GM12878 (cell line): Measurements from ENCODE around the gene YPEL2. TPM values are rescaled to one million over a fixed set of nuclear protein-coding genes. Genes with fewer than 3 reads are reported as not detected.

Source experiments
- ATAC-seq: fragments of 200-7000 bp; cut with Tn5 transposase; 3 replicates; pipeline ENCODE4 v1.9.1; 2020; ENCODE audit warnings: mild to moderate bottlenecking, moderate library complexity
- BruUV-seq: library from RNA; stranded (reverse); fragments of 400-500 nt; replicated peaks from 2 replicates; lab custom pipeline; 2021; lab: Mats Ljungman, UMichigan
- CTCF ChIA-PET: fragments of 300-600 bp; sonication (Branson Sonifier 250); formaldehyde crosslinking; extraction: SDS; loops from one replicate; lab custom pipeline; 2021; ENCODE audit warnings: inconsistent platforms; lab: Yijun Ruan, JAX
- POLR2A ChIA-PET: fragments of 350-600 bp; formaldehyde crosslinking; extraction: SDS; loops from one replicate; lab custom pipeline; 2021; ENCODE audit warnings: inconsistent platforms; lab: Charles Lee
- RAD21 ChIA-PET: fragments of 300-600 bp; sonication (Branson Sonifier 250); formaldehyde crosslinking; loops from one replicate; lab custom pipeline; 2023; ENCODE audit warnings: antibody characterized with exemption; ENCODE audit not compliant: unreplicated experiment; lab: Charles Lee
- SMC1A ChIA-PET: fragments of 300-600 bp; sonication (Branson Sonifier 250); formaldehyde crosslinking; loops from one replicate; lab custom pipeline; 2023; ENCODE audit not compliant: unreplicated experiment, uncharacterized antibody; lab: Charles Lee
- DNase-seq: peaks from one replicate; pipeline ENCODE4 v3.0.0-alpha.2; 2011; ENCODE audit warnings: low read depth, low spot score
- FAIRE-seq: peaks from 3 replicates; lab custom pipeline; 2011; peaks lifted over from hg19 to GRCh38; lab: Jason Lieb, UNC
- H2AFZ ChIP-seq: 2 replicates; pipeline ENCODE4 v1.6.0; 2011; ENCODE audit warnings: low read depth, low read length, control low read depth; ENCODE audit not compliant: control insufficient read depth
- H3K27ac ChIP-seq: 2 replicates; pipeline ENCODE4 v1.5.1; 2011; ENCODE audit warnings: control low read depth; ENCODE audit not compliant: control insufficient read depth, insufficient read depth
- H3K27me3 ChIP-seq, 2 experiments: replicated peaks in 1 of 2; 2 replicates each; pipeline versions ENCODE4 v1.6.0 to v1.6.1; 2011; ENCODE audit warnings: low read length in 1 of 2; ENCODE audit not compliant: control insufficient read depth in 2 of 2, insufficient read depth in 2 of 2
- H3K36me3 ChIP-seq, 2 experiments: 2 replicates each; pipeline ENCODE4 v1.5.1; 2011; ENCODE audit warnings: low read length in 1 of 2; ENCODE audit not compliant: control insufficient read depth in 2 of 2, insufficient read depth in 2 of 2
- H3K4me1 ChIP-seq: 2 replicates; pipeline ENCODE4 v1.6.1; 2011; ENCODE audit warnings: mild to moderate bottlenecking, low read length, moderate library complexity, mixed read lengths; ENCODE audit not compliant: control insufficient read depth, insufficient read depth
- H3K4me2 ChIP-seq: 2 replicates; pipeline ENCODE4 v1.6.0; 2011; ENCODE audit warnings: control low read depth; ENCODE audit not compliant: control insufficient read depth, insufficient read depth
- H3K4me3 ChIP-seq: fragments of 200-600 bp; sonication (generic); 2 replicates; pipeline ENCODE4 v1.5.1; 2016
- H3K79me2 ChIP-seq: 2 replicates; pipeline ENCODE4 v1.6.0; 2011; ENCODE audit warnings: low read length; ENCODE audit not compliant: control insufficient read depth, insufficient read depth
- H3K9ac ChIP-seq: 2 replicates; pipeline ENCODE4 v1.8.0; 2011; ENCODE audit warnings: low read length, control low read depth, mixed read lengths; ENCODE audit not compliant: control insufficient read depth, insufficient read depth
- H3K9me3 ChIP-seq: replicated peaks from 3 replicates; pipeline ENCODE4 v1.5.1; 2011; ENCODE audit warnings: mild to moderate bottlenecking, low read length; ENCODE audit not compliant: control insufficient read depth, insufficient read depth
- H4K20me1 ChIP-seq: 2 replicates; pipeline ENCODE4 v1.6.0; 2011; ENCODE audit not compliant: control insufficient read depth, insufficient read depth
- GABPA ChIP-seq: IDR thresholded peaks from 2 replicates; pipeline ENCODE4 v1.6.1; 2014; ENCODE audit warnings: antibody characterized with exemption, low read depth, mild to moderate bottlenecking, inconsistent platforms
- ZBTB40 ChIP-seq: fragments of 450-650 bp; IDR thresholded peaks from 2 replicates; pipeline ENCODE4 v1.6.1; 2016; ENCODE audit warnings: mild to moderate bottlenecking, moderate library complexity, borderline replicate concordance
- WGBS: methylation state at CpG from one replicate; pipeline ENCODE4 v1.1.6; 2016; ENCODE audit warnings: low lambda C conversion rate; ENCODE audit not compliant: insufficient replicate concordance, insufficient coverage; ENCODE audit errors: missing lambda C conversion rate; 5-methylcytosine and 5-hydroxymethylcytosine counted together
- in situ Hi-C: fragments of 300-500 bp; cut with MboI; formaldehyde crosslinking; loops from 9 replicates; pipeline ENCODE4 v1.14.3; 2018; ENCODE audit warnings: mixed read lengths
- intact Hi-C: fragments of 100-400 bp; cut with micrococcal nuclease; formaldehyde crosslinking; loops from one replicate; pipeline ENCODE4 v1.14.2; 2022; ENCODE audit not compliant: unreplicated experiment
- microRNA-seq: library from miRNA; unstranded; fragments of <30 nt; microRNA quantifications from one replicate; pipeline ENCODE4, GENCODE V29; 2018
- polyA plus RNA-seq, 11 experiments: library from polyadenylated mRNA; depleted of rRNA in 4 of 11; unstranded in 6 of 11; stranded (reverse) in 5 of 11; fragments of >200 nt; fragmentation: Nextera tagmentation in 4 of 11; fragmentation: Illumina TruSeq in 1 of 11; extraction: Ambion mirVana in 4 of 11; extraction: Trizol in 1 of 11; gene quantifications; 1 replicate in 1 of 11; 2 replicates in 10 of 11; pipeline versions ENCODE4 v1.2.1 to v1.2.3, GENCODE V29; 2011 to 2016; ENCODE audit warnings: inconsistent platforms in 2 of 11, missing spikeins in 2 of 11, low read depth in 1 of 11
- small RNA-seq: library from RNA; depleted of rRNA; stranded (forward); fragments of <200 nt; gene quantifications from one replicate; pipeline ENCODE3, GENCODE V24; 2014
- total RNA-seq, 4 experiments: library from RNA; depleted of rRNA in 3 of 4; stranded (reverse); fragments of >200 nt in 3 of 4; fragmentation: Illumina TruSeq in 1 of 4; extraction: Trizol in 1 of 4; gene quantifications; 2 replicates each; pipeline versions ENCODE4 v1.2.1 to v1.2.3, GENCODE V29; 2013 to 2021

The YPEL2 gene
- total and polyA plus RNA-seq, 10 of the 15 experiments (the other 5 are each of a cell fraction or from before 2014, with no cell fraction given), result 0.11 to 8.1 (median 0.48) TPM

GRCh38 chr17:59443106-59443505 is 111.7 kb downstream of the YPEL2 start:
- in situ Hi-C loops, result no loop called here
- Histone ChIP-seq H3K4me2 (no peak overlapping the region), H3K9me3 (no peaks in the 10 kb centered on the region), H3K27ac (no peak overlapping the region), H2AFZ (no peak overlapping the region)
- CTCF ChIA-PET, result interaction anchor here (1.4 to 17.9 kb wide), 8 partner anchors 15 to 222 kb away, joined by 5 to 383 read pairs (median 42); partner anchors contain the start of genes GDPD1 and YPEL2
- DNase-seq, result no peak
- FAIRE-seq, result no peak
- intact Hi-C loops, result loop anchor here (5.0 kb wide), 1 partner anchor 221 kb away; the partner anchor contains the start of gene GDPD1
- 60% methylated on average over 4 of the region's 4 CpGs for WGBS
- no TSS peak for BruUV-seq
- TF ChIP-seq GABPA (no peak), ZBTB40 (peak; percentile 71)
- TF ChIP-seq, all 136 proteins: peak for 1
- Histone ChIP-seq H3K27me3 (no peaks in the 10 kb centered on the region), H3K9ac (no peak overlapping the region), H3K4me1 (peaks cover 25% of the 10 kb centered on the region), H3K36me3 (no peaks in the 10 kb centered on the region), H4K20me1 (no peaks in the 10 kb centered on the region), H3K79me2 (no peaks in the 10 kb centered on the region), H3K4me3 (no peak overlapping the region)
- ChIA-PET POLR2A (no interaction called here), RAD21 (interaction anchor here (5.3 to 10.1 kb wide), 3 partner anchors 112 to 222 kb away, joined by 30 to 169 read pairs (median 126); partner anchors contain the start of genes GDPD1 and YPEL2), SMC1A (interaction anchor here (1.3 to 9.8 kb wide), 5 partner anchors 10 to 128 kb away, joined by 3 to 217 read pairs (median 100); no protein-coding TSS in a partner anchor)
- no peak for ATAC-seq

Small RNAs within 50 kb of the gene (microRNA-seq; reads per million reads assigned to microRNA genes)
- gene MIR4729, result 0.94 reads per million

Small RNAs within 50 kb of the gene (small RNA-seq; reads per million reads assigned to genes)
- gene MIR4729, result not detected

Other genes starting within 250 kb of the YPEL2 start
- gene TRIM37, start 224.8 kb upstream of the YPEL2 start, total RNA-seq (2014; rRNA removed), result 17.7 and 19.7 TPM in 2 replicates
- gene TRIM37, start 224.8 kb upstream of the YPEL2 start, total RNA-seq (2014; rRNA removed; fragmentation: Illumina TruSeq; extraction: Trizol), result 19.4 and 19.7 TPM in 2 replicates
- 17.9 and 20.6 TPM in 2 replicates for gene TRIM37, start 224.8 kb upstream of the YPEL2 start, total RNA-seq (2021)
- 18.6 and 24.4 TPM in 2 replicates for gene TRIM37, start 224.8 kb upstream of the YPEL2 start, polyA plus RNA-seq (2011; rRNA removed)
- 16.4 and 21.2 TPM in 2 replicates for gene TRIM37, start 224.8 kb upstream of the YPEL2 start, polyA plus RNA-seq (2014; fragmentation: Illumina TruSeq; extraction: Trizol)
- 1 to 10 TPM; 4.8 to 6.7 TPM for gene TRIM37, start 224.8 kb upstream of the YPEL2 start, polyA plus RNA-seq (2014; fragmentation: Nextera tagmentation; extraction: Ambion mirVana)
- 11.7 and 13.3 TPM in 2 replicates for gene TRIM37, start 224.8 kb upstream of the YPEL2 start, polyA plus RNA-seq (2014; rRNA removed)
- gene TRIM37, start 224.8 kb upstream of the YPEL2 start, polyA plus RNA-seq (2016; fragmentation: Nextera tagmentation; extraction: Ambion mirVana), result 10 to 100 TPM; 18.6 to 19.6 TPM
- gene SKA2, start 176.5 kb upstream of the YPEL2 start, total RNA-seq (2014; rRNA removed), result 57.8 and 59.5 TPM in 2 replicates
- 123 and 131 TPM in 2 replicates for gene SKA2, start 176.5 kb upstream of the YPEL2 start, total RNA-seq (2014; rRNA removed; fragmentation: Illumina TruSeq; extraction: Trizol)
- gene SKA2, start 176.5 kb upstream of the YPEL2 start, total RNA-seq (2021), result 65.9 and 66.8 TPM in 2 replicates
- gene SKA2, start 176.5 kb upstream of the YPEL2 start, polyA plus RNA-seq (2011; rRNA removed), result 40.3 and 72.1 TPM in 2 replicates
- gene SKA2, start 176.5 kb upstream of the YPEL2 start, polyA plus RNA-seq (2014; fragmentation: Illumina TruSeq; extraction: Trizol), result 137 and 168 TPM in 2 replicates
- gene SKA2, start 176.5 kb upstream of the YPEL2 start, polyA plus RNA-seq (2014; fragmentation: Nextera tagmentation; extraction: Ambion mirVana), result 100 to 1,000 TPM; 110 to 114 TPM
- gene SKA2, start 176.5 kb upstream of the YPEL2 start, polyA plus RNA-seq (2014; rRNA removed), result 71.4 and 82.5 TPM in 2 replicates
- gene SKA2, start 176.5 kb upstream of the YPEL2 start, polyA plus RNA-seq (2016; fragmentation: Nextera tagmentation; extraction: Ambion mirVana), result 100 to 1,000 TPM; 124 to 133 TPM
- gene PRR11, start 175.9 kb upstream of the YPEL2 start, total RNA-seq (2014; rRNA removed), result 20.8 and 21.2 TPM in 2 replicates
- gene PRR11, start 175.9 kb upstream of the YPEL2 start, total RNA-seq (2014; rRNA removed; fragmentation: Illumina TruSeq; extraction: Trizol), result 73.9 and 74.4 TPM in 2 replicates
- 51.3 and 54.0 TPM in 2 replicates for gene PRR11, start 175.9 kb upstream of the YPEL2 start, total RNA-seq (2021)
- 78.3 and 95.1 TPM in 2 replicates for gene PRR11, start 175.9 kb upstream of the YPEL2 start, polyA plus RNA-seq (2011; rRNA removed)
- 97.0 and 99.8 TPM in 2 replicates for gene PRR11, start 175.9 kb upstream of the YPEL2 start, polyA plus RNA-seq (2014; fragmentation: Illumina TruSeq; extraction: Trizol)
- gene PRR11, start 175.9 kb upstream of the YPEL2 start, polyA plus RNA-seq (2014; fragmentation: Nextera tagmentation; extraction: Ambion mirVana), result 10 to 100 TPM; 32.6 to 49.8 TPM
- 46.8 and 49.7 TPM in 2 replicates for gene PRR11, start 175.9 kb upstream of the YPEL2 start, polyA plus RNA-seq (2014; rRNA removed)
- 10 to 100 TPM; 39.8 to 46.2 TPM for gene PRR11, start 175.9 kb upstream of the YPEL2 start, polyA plus RNA-seq (2016; fragmentation: Nextera tagmentation; extraction: Ambion mirVana)
- gene SMG8, start 121.6 kb upstream of the YPEL2 start, total RNA-seq (2014; rRNA removed), result 17.5 and 20.0 TPM in 2 replicates
- 17.3 and 17.7 TPM in 2 replicates for gene SMG8, start 121.6 kb upstream of the YPEL2 start, total RNA-seq (2014; rRNA removed; fragmentation: Illumina TruSeq; extraction: Trizol)
- gene SMG8, start 121.6 kb upstream of the YPEL2 start, total RNA-seq (2021), result 13.6 and 14.6 TPM in 2 replicates
- 15.6 and 16.9 TPM in 2 replicates for gene SMG8, start 121.6 kb upstream of the YPEL2 start, polyA plus RNA-seq (2011; rRNA removed)
- gene SMG8, start 121.6 kb upstream of the YPEL2 start, polyA plus RNA-seq (2014; fragmentation: Illumina TruSeq; extraction: Trizol), result 15.6 and 18.9 TPM in 2 replicates
- 1 to 10 TPM; 2.8 to 3.8 TPM for gene SMG8, start 121.6 kb upstream of the YPEL2 start, polyA plus RNA-seq (2014; fragmentation: Nextera tagmentation; extraction: Ambion mirVana)
- gene SMG8, start 121.6 kb upstream of the YPEL2 start, polyA plus RNA-seq (2014; rRNA removed), result 10.3 and 11.1 TPM in 2 replicates
- gene SMG8, start 121.6 kb upstream of the YPEL2 start, polyA plus RNA-seq (2016; fragmentation: Nextera tagmentation; extraction: Ambion mirVana), result 10 to 100 TPM; 15.8 to 16.8 TPM
- gene GDPD1, start 111.1 kb upstream of the YPEL2 start, total RNA-seq (2014; rRNA removed), result 0.56 and 0.65 TPM in 2 replicates
- gene GDPD1, start 111.1 kb upstream of the YPEL2 start, total RNA-seq (2014; rRNA removed; fragmentation: Illumina TruSeq; extraction: Trizol), result 0.81 and 1.3 TPM in 2 replicates
- gene GDPD1, start 111.1 kb upstream of the YPEL2 start, total RNA-seq (2021), result 0.64 and 0.74 TPM in 2 replicates
- gene GDPD1, start 111.1 kb upstream of the YPEL2 start, polyA plus RNA-seq (2011; rRNA removed), result 1.6 and 3.3 TPM in 2 replicates
- gene GDPD1, start 111.1 kb upstream of the YPEL2 start, polyA plus RNA-seq (2014; fragmentation: Illumina TruSeq; extraction: Trizol), result 0.88 and 1.6 TPM in 2 replicates
- gene GDPD1, start 111.1 kb upstream of the YPEL2 start, polyA plus RNA-seq (2014; fragmentation: Nextera tagmentation; extraction: Ambion mirVana), result under 1 TPM; 0.18 to 0.40 TPM
- 0.34 and 0.79 TPM in 2 replicates for gene GDPD1, start 111.1 kb upstream of the YPEL2 start, polyA plus RNA-seq (2014; rRNA removed)
- under 1 TPM; 0.54 to 0.64 TPM for gene GDPD1, start 111.1 kb upstream of the YPEL2 start, polyA plus RNA-seq (2016; fragmentation: Nextera tagmentation; extraction: Ambion mirVana)
- gene DHX40, start 234.0 kb downstream of the YPEL2 start, total RNA-seq (2014; rRNA removed), result 13.0 and 16.5 TPM in 2 replicates
- 17.0 and 17.1 TPM in 2 replicates for gene DHX40, start 234.0 kb downstream of the YPEL2 start, total RNA-seq (2014; rRNA removed; fragmentation: Illumina TruSeq; extraction: Trizol)
- gene DHX40, start 234.0 kb downstream of the YPEL2 start, total RNA-seq (2021), result 11.0 and 12.6 TPM in 2 replicates
- 29.2 and 50.0 TPM in 2 replicates for gene DHX40, start 234.0 kb downstream of the YPEL2 start, polyA plus RNA-seq (2011; rRNA removed)
- 14.8 and 18.5 TPM in 2 replicates for gene DHX40, start 234.0 kb downstream of the YPEL2 start, polyA plus RNA-seq (2014; fragmentation: Illumina TruSeq; extraction: Trizol)
- 1 to 10 TPM; 4.8 to 5.6 TPM for gene DHX40, start 234.0 kb downstream of the YPEL2 start, polyA plus RNA-seq (2014; fragmentation: Nextera tagmentation; extraction: Ambion mirVana)
- gene DHX40, start 234.0 kb downstream of the YPEL2 start, polyA plus RNA-seq (2014; rRNA removed), result 11.2 and 13.6 TPM in 2 replicates
- gene DHX40, start 234.0 kb downstream of the YPEL2 start, polyA plus RNA-seq (2016; fragmentation: Nextera tagmentation; extraction: Ambion mirVana), result 1 to 10 TPM; 8.0 to 9.1 TPM